Middle frontal gyrus (tissue), 1 donor: Measurements from ENCODE around the gene SPON1.
"Not testable (repeated sequence)": the region's sequence is repeated elsewhere in the genome, so short reads cannot be mapped to it uniquely, and the experiment has no call there.

Experiments
- DNase-seq: peaks from one replicate; pipeline ENCODE4 v3.0.0-alpha.2; 2015; ENCODE audit warnings: low spot score; ENCODE audit errors: extremely low spot score

Gene SPON1

DNA sequence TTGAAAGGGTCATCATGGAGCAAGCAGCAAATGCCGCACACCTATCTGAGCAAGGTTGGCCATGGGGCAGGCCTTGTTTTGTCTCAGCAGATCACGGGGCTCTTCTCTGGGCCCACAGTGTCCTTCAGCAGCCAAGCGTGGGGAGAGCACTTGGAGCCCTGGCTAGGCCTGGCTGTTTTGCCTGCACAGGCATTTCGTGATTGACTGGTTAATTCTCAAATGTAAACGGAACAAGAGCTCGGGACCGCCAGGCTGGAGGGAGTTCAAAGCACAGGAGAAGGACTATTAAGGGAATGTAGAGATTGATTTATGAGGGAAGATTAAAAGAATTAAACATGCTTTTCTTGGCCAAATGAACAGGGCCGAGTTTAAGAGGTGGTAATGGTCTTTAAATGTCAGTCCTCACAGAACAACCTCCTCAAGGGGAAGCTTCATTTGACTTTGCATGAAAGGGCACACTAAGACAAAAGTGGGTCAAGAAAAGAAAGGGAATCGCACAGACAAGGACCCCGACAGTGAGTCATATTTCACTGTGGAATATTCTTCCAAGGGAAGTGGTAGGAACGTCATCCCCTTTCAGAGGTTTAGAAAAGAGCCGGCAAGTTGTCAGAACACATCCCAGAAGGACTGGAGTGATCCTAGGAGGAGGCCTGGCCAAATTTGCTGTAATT is 20.7 kb downstream of the SPON1 start:
- DNase-seq = no peak

DNA sequence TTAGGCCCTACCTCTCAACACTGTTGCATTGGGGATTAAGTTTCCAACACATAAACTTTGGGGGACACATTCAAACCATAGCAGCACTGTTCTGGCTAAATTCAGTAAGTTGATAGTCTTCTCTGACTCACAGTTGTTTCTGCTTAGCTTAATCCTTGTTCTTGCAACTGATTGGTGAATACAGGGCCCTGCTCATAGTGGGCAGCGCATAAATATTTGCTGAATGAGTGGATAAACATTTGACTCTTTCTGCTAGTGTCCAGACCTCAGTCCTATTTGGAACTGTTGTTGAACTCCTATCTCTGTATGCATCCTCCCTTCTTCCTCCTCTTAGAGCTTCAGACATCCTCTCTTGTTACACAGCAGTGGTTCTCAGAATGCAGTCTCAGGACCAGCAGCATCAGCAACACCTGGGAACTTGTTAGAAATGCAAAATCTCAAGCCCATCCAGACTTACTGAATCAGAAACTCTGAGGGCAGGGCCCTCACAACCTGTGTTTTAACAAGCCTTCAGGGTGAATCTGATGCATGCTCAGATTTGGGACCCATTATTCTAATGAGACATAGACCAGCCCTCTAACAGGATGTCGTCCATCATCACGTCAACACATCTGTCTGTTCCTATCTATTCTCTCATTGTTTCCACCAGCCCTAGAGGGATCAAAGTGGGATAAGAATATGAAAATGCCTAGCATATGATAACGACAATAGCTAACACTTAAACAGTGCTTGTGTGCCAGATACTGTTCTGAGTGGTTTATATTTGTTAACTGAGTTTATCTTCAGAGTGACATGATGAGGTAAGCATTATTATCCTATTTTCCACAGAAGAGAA is 22.3 kb downstream of the SPON1 start:
- no peak for DNase-seq

DNA sequence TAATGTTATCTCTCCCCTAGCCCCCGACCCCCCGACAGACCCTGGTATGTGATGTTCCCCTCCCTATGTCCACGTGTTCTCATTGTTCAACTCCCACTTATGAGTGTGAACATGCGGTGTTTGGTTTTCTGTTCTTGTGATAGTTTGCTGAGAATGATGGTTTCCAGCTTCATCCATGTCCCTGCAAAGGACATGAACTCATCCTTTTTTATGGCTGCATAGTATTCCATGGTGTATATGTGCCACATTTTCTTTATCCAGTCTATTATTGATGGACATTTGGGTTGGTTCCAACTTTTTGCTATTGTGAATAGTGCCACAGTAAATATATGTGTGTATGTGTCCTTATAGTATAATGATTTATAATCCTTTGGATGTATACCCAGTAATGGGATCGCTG is 24.2 kb downstream of the SPON1 start:
- not testable (repeated sequence) for DNase-seq

DNA sequence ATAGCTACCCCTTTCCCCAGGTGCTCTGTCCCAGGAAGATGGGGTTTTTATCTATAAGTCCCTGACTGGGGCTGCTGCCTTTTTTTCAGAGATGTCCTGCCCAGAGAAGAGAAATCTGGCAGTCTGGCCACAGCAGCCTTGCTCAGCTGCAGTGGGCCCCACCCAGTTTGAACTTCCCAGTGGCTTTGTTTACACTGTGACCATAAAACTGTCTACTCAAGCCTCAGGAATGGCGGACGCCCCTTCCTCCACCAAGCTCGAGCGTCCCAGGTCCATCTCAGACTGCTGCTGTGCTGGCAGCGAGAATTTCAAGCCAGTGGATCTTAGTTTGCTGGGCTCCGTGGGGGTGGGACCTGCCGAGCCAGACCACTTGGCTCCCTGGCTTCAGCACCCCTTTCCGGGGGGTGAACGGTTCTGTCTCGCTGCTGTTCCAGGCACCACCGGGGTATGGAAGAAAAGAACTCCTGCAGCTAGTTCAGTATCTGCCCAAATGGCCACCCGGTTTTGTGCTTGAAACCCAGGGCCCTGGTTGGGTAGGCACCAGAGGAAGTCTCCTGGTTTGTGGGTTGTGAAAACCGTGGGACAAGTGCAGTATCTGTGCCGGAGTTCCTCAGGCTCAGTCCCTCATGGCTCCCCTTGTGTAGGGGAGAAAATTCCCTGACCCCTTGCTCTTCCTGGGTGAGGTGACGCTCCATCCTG is 29.8 kb downstream of the SPON1 start:
- not testable (repeated sequence) for DNase-seq

DNA sequence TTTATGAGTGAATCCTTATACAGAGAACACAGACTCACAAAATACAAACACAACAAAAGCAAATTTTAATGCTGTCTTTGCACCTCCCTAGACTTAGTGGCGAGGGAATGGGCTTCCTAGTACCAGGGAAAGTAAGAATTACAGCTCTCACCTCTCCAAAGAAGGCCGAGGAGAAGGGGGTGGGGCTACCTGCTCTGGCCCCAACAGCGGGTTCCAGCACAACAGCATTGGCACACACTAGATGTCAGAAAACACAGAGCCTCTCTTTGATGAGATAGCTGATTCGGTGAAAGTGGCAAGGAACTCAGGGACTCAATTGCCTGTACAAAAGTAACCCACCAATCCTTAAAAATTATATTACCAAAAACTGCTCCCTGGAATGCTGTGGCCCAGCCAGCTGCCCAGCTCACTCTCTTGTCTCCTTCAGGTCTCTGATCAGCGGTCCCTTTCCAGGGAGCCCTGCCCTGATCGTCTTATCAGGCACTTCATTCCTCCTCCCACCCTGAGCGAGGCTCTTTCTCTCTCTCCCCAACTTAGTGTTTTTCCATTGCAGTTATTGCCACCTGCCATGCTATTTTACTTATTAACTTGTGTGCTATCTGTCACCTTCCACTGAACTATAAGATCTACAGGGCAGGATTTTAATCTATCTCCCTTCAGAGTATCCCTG is 30.7 kb downstream of the SPON1 start:
- DNase-seq = no peak

DNA sequence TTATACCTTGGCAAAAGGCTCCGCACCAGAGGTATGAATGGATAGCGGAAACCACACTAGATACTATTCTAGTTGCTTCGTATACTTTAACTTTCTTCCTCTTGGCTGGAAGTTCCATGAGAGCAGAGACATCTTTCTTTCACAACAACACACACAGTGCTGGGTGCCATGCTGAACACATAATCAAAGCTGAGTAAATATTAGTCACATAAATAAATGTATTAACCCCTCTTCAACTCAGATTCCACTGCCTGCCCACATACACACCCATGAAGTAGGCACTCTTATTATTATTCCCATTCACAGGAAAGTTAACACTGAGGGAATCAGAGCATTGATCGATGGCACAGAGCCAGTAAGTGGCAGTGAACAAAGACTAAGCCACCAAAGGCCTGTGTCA is 35.4 kb downstream of the SPON1 start:
- no peak for DNase-seq

DNA sequence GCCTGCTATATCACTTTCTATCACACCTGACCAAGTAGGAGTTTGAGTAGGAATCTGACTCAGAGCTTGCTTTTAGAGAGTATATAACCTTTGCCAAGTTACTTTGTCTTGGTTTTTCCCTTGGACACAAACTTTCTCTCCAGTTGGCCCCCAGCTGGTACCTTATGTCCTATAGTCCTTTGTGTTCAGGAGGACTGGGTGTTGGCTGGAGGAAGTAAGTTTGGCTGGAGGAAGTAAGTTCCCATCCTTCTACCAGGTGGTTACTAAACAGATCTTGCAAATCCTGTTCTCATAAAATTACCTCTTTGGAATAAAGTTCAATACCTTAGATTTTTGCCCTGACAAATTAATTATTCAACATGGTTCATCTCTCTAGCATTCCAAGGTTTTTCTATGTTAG is 37.2 kb downstream of the SPON1 start:
- DNase-seq = no peak

DNA sequence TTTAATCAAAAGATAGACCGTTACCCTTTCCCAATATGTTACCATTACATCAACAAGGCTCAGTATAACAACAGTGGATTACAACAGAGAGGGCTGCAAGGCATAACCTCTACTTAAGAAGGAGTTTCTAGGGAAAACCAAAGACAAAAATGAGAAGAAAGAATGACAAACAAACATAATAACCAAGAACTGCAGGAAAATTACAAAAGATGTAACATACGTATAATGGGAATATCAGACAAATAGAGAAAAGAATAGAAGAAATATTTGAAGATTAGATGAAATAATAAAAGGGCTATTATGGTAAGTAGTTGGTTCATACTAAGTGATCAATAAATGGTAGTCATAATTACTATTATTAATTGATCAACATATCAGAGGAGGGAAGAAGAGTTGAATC is 39.1 kb downstream of the SPON1 start:
- no peak for DNase-seq

DNA sequence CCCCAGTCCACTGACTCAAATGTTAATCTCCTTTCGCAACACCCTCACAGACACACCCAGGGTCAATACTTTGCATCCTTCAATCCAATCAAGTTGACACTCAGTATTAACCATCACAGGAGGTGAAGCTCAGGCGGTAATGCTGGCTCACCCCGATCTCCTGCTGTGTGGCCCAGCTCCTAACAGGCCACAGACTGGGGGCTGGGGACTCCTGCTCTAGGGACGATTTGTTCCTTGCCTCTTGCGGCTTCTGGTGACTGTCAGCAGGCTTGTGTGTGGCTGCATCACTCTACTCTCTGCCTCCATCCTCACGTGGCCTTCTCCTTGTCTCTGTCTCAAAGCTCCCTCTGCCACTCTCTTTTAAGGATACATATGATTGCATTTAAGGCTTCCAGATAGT is 45.0 kb downstream of the SPON1 start:
- no peak for DNase-seq

DNA sequence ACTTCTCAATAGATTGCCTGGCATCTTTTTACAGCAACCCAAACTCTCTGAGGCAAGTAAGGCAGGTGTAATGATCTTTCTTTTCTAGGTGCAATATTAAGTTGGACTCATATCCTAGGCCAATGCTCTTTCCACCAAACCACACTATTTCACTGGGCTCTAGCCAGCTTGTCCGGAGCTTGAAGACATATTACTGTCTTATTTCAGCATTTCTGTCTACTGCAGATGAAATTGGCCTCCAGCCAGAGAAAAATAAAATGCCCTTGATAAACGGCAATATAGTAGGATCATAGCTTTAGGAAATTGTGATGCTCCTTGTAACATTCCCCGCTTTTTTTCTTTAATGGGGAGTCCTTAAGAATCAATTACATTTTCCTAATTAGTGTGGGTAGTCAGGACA is 48.1 kb downstream of the SPON1 start:
- no peak for DNase-seq

DNA sequence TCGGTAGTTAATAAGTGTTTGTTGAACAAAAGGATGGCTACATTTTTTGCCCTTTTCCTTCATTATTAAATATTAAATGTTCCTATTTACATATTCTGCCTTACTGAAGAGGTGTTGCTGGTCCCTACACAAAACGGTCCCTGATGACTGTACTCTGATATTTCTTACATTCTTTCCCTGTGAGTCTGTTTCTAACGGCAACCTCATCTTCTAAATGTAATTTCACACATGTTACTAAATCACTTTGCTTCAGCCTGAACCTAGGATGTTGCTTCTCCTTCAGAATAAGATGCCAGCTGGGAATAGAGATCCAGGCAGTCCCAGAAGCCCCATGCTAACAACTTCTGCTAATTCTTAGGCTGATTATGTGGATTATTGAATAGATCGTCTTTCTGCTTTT is 50.3 kb downstream of the SPON1 start:
- no peak for DNase-seq

DNA sequence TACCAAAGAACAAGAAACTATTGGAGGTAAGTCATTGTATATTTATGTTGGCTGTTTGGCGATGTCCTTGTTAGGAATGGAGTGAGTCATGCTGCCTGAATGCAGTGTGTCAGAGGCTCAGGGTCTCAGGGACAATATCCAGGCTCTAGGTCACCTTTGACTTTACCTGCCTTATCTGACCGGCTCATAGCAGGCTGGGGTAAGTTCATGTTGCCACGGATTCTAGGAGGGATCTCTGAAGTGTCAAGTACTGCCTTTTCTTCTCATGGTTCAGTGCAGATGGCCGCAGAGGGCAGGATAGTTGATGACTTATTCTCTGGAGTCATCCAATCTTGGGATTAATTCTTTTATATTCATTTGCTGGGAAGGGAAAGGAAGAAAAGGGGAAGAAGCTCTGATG is 53.2 kb downstream of the SPON1 start:
- no peak for DNase-seq

DNA sequence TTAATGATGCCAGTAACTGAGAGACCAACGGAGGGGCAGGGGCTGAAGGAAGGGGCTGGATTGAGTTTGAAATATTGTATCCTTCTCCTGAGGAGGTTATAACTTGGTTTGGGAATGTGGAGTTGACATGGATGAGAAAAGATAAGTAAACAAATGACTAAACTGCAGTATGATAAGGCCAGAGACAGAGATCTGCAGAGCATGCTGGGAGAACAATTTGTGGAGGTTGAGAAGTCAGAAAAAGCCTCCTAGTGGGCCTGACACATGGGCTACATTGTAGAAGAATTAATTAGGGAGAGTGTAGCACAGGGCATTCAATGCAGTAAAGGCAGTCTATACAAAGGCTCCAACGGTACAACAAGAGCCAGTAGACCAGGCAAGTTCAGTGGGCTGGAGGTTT is 55.9 kb downstream of the SPON1 start:
- no peak for DNase-seq

DNA sequence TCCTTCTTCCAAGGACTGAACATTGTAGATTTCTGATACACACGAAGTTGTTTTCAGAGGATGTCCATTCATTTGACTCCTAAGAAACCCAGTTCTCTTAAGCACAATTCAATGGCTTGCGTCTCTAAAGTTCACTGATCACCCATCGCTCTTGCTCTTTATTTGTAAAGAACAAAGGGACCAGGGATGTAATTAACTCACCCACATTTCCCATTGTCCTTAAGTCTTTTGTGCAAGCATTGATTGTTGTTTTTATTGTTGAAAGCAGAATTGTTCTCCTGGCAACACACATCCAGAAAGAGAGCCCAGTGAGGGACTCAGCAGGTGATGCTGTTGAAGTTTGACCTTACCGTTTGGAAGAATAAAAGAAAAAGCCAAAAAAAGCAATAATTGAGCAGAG is 59.2 kb downstream of the SPON1 start:
- no peak for DNase-seq

DNA sequence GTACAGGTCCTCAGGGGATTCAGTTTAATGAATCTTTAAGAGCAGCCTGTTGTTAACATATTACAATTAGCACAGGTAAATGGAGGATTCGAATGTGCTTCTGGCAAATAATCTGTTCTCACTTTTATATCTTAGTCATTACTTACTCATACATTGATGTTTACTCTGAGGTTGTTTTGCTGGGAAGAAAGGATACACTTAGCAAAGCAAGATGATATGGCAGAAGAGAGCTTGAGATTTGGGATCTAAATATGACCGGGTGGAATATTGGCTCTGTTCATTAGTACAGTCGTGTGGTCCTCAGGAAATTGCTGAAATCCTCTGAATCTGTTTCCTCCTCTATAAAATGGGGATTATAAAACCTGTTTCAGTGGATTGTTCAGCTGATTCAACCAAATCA is 59.7 kb downstream of the SPON1 start:
- DNase-seq = no peak

DNA sequence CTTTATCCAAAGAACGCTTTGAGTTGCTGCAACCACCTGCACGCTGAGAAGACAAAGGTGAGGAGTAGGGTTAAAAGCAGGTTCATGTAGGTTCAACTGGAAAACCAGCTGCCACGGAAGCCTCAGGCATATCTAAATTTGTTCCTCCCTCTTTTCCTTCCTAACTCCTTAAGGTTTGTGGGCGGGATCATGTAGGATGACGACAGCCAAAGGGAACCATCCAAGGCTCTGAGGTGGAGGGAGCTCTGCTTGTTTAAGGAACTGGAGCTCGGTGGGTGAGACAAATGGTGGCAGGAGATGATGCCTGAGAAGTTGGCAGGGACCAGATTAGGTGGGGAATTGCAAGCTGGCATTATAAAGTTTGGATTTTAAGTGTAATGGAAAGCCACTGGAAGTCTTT is 60.3 kb downstream of the SPON1 start:
- no peak for DNase-seq

DNA sequence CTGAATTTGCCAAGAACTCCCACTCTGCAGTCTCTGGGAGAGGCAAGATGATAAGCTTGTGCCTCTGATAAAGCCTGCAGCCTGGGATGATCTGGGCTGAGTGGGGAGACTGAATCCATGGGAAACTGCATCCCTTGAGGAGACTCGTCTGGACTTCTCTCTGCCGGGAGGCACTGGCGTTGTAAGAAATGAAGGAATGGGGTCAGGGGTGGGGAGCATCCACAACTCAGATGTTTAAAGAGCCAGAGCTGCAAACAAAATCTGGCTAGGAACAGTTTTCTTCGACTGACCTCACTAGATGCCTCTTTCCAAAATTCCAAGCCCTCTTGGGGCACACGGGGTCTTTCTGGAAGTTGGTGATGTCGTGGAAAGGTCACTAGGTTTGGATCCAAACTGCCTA is 64.4 kb downstream of the SPON1 start:
- DNase-seq = no peak

DNA sequence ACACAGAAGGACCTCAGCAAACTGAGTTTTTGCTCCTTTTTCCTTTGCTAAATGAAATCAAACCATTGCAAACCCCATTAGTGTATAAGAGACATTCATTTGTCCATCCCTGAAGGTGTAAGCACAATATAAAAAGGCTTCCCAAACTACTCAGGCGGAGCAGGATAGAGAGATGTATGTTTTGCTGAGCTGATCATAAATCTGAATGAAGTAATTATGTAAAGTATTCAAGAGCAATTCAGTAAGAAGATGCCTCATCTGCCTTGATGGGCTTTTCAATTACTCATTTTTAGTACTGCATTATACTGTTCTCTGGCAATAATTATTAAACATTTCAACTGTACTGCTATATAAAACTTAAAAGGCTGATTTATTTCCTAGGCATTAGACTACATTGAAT is 65.0 kb downstream of the SPON1 start:
- DNase-seq = no peak

DNA sequence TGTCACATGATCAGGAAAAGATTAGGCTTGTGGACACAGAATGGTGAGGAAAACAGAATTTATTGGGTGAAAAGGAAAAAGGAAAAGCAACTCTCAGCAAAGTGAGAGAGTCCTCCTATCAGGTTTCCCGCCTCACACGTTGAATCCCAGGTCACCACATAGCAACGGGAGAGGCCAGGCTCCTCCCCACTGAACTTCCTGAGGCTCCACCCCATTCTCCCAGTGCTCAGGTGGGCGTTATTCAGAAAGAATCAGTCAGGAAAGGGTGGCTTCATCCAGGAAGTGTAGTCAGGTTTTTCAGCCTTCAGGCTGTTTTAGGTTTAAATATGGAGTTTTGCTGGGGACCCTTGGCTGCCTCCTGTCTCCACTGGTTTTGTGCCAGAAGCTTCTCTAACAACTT is 66.9 kb downstream of the SPON1 start:
- no peak for DNase-seq

DNA sequence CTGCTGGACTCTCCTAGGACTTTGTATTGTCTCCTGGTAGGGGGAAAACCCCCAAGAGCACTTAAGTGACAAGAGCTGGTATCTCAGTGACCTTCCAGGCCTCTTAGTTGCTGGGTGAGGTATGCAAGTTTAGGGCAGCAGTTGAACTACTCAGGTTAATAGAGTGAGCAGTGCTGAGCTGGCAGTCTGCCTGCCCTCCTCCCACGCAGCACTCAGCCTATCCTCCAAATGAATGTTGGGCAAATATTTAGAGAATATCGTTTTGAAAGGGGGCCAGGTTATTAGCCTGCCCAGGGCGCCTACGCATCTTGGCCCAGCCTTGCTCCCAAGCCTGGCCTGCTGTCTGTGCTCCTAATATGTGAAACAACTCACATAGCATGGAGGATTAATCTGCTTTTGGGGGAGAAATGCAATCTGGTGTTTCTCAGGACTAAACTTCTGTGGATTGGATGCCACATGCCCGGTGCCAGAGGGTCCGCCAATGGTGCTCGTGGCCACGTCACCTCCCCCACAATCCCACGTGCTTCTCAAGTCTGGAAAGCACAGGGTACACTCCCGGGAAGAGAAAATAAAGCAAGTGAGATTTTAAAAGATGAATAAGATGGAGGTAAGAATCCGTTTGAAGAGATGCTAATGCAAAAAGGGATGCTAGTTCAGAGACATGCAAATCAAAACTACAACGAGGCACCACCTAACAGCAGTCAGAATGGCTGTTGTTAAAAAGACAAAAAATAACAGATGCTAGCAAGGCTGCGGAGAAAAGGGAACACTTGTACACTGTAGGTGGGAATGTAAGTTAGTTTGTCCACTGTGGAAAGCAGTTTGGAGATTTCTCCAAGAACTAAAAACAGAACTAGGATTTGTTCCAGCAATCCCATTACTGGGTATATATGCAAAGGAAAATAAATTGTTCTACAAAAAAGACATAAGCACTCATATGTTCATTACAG is 67.7 kb downstream of the SPON1 start:
- no peak for DNase-seq

DNA sequence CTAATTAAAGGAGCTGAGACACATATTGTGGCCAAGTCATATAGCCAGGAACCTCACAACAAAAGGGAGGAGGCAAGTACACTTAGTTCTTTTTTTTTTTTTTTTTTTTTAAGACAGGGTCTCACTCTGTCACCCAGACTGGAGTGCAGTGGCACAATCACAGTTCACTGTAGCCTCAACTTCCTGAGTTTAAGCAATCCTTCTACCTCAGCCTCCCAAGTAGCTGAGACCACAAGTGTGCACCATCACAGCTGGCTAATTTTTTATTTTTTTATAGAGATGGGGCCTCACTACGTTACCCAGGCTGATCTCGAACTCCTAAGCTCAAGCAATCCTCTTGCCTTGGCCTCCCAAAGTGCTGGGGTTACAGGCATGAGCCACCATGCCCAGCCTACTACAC is 73.0 kb downstream of the SPON1 start:
- DNase-seq = not testable (repeated sequence)
